HepG2 (cell line): ENCODE measurements around the gene KRTAP10-2. TPM values are rescaled to one million over a fixed set of nuclear protein-coding genes. Genes with fewer than 3 reads are reported as not detected.

Source experiments
- AKAP8 ChIP-seq: sonication (generic); formaldehyde crosslinking; IDR thresholded peaks from 2 replicates; pipeline ENCODE4 v1.5.1; 2020; ENCODE audit warnings: mild to moderate bottlenecking, missing genetic modification reagents
- ATF7-NPFF ChIP-seq: sonication (generic); formaldehyde crosslinking; IDR thresholded peaks from 2 replicates; pipeline ENCODE4 v1.8.1; 2023; ENCODE audit warnings: mild to moderate bottlenecking, low read depth, missing genetic modification reagents, moderate library complexity
- BRCA1 ChIP-seq: sonication (generic); formaldehyde crosslinking; IDR thresholded peaks from 2 replicates; pipeline ENCODE4 v1.4.0; 2020; ENCODE audit warnings: missing genetic modification reagents
- GPN1 ChIP-seq: sonication (generic); formaldehyde crosslinking; IDR thresholded peaks from 2 replicates; pipeline ENCODE4 v1.5.1; 2020; ENCODE audit warnings: missing genetic modification reagents, borderline replicate concordance
- HNF1B ChIP-seq: sonication (generic); formaldehyde crosslinking; IDR thresholded peaks from 2 replicates; pipeline ENCODE4 v1.5.1; 2020; ENCODE audit warnings: mild to moderate bottlenecking, moderate library complexity, missing genetic modification reagents
- PAF1 ChIP-seq: IDR thresholded peaks from 2 replicates; pipeline ENCODE4 v1.6.1; 2016; ENCODE audit warnings: missing genetic modification reagents, missing compliant biosample characterization
- PAWR ChIP-seq: sonication (generic); formaldehyde crosslinking; IDR thresholded peaks from 2 replicates; pipeline ENCODE4 v1.4.0; 2020; ENCODE audit warnings: missing genetic modification reagents, mild to moderate bottlenecking, borderline replicate concordance
- SAP130 ChIP-seq: IDR thresholded peaks from 2 replicates; pipeline ENCODE4 v1.6.1; 2016; ENCODE audit warnings: low read depth
- SIN3B ChIP-seq: fragments of 150-350 bp; IDR thresholded peaks from 2 replicates; pipeline ENCODE4 v1.6.1; 2014; ENCODE audit warnings: low read length
- SOX6 ChIP-seq, 2 experiments: fragments of 450-650 bp in 1 of 2; sonication (generic) in 1 of 2; formaldehyde crosslinking in 1 of 2; IDR thresholded peaks; 2 replicates each; pipeline versions ENCODE4 v1.4.0 to v1.6.1; 2017 to 2020; ENCODE audit warnings: antibody characterized with exemption in 1 of 2, mild to moderate bottlenecking in 1 of 2, missing genetic modification reagents in 1 of 2
- ZKSCAN1 ChIP-seq: fragments of 150-350 bp; IDR thresholded peaks from 2 replicates; pipeline ENCODE4 v1.6.1; 2014; ENCODE audit warnings: low read length
- ZNF234 ChIP-seq: sonication (generic); formaldehyde crosslinking; conservative IDR thresholded peaks from 2 replicates; pipeline ENCODE4 v1.5.1; 2020; ENCODE audit warnings: mild to moderate bottlenecking, missing genetic modification reagents
- ZNF3 ChIP-seq: IDR thresholded peaks from 2 replicates; pipeline ENCODE4 v1.7.0; 2017; ENCODE audit warnings: inconsistent platforms
- ZNF331 ChIP-seq: sonication (generic); formaldehyde crosslinking; IDR thresholded peaks from 2 replicates; pipeline ENCODE4 v1.4.0; 2020; ENCODE audit warnings: missing genetic modification reagents
- ZNF414 ChIP-seq: sonication (generic); formaldehyde crosslinking; IDR thresholded peaks from 2 replicates; pipeline ENCODE4 v1.5.0; 2020; ENCODE audit warnings: missing genetic modification reagents
- polyA plus RNA-seq, 8 experiments: library from polyadenylated mRNA; depleted of rRNA in 3 of 8; stranded (reverse) in 7 of 8; unstranded in 1 of 8; fragments of >200 nt; fragmentation: Illumina TruSeq in 4 of 8; extraction: Trizol in 4 of 8; gene quantifications; 2 replicates each; pipeline versions ENCODE4 v1.2.1 to v1.2.3, GENCODE V29; 2011 to 2016; ENCODE audit warnings: low read depth in 4 of 8, missing spikeins in 1 of 8, mixed read lengths in 1 of 8; ENCODE audit not compliant: insufficient read depth in 1 of 8
- total RNA-seq, 5 experiments: library from RNA; depleted of rRNA; stranded (reverse); fragments of >200 nt; fragmentation: Illumina TruSeq; extraction: Trizol; gene quantifications; 2 replicates each; pipeline ENCODE4 v1.2.3, GENCODE V29; 2016; ENCODE audit warnings: low read depth in 1 of 5
- TF ChIP-seq, protein P1 (sequence below), 2 experiments: sonication (generic) in 1 of 2; formaldehyde crosslinking in 1 of 2; IDR thresholded peaks; 2 replicates each; pipeline versions ENCODE4 v1.4.0 to v1.6.1; 2018 to 2020; ENCODE audit warnings: missing genetic modification reagents in 2 of 2, borderline replicate concordance in 1 of 2, low read depth in 1 of 2, mild to moderate bottlenecking in 1 of 2, missing biosample characterization in 1 of 2
- TF ChIP-seq, protein P2 (sequence below): sonication (generic); formaldehyde crosslinking; conservative IDR thresholded peaks from 2 replicates; pipeline ENCODE4 v1.4.0; 2020; ENCODE audit warnings: missing genetic modification reagents
- TF ChIP-seq, protein P3 (sequence below): sonication (generic); formaldehyde crosslinking; IDR thresholded peaks from 2 replicates; pipeline ENCODE4 v1.5.1; 2020; ENCODE audit warnings: mild to moderate bottlenecking, missing genetic modification reagents, moderate library complexity

Gene KRTAP10-2
- total and polyA plus RNA-seq, 2 of the 13 experiments (the other 11 are each of a cell fraction or from before 2014, with no cell fraction given), result not detected

GRCh38 chr21:44517175-44517899 lies 34.0 kb downstream of the KRTAP10-2 start (continued):
- TF ChIP-seq, protein P1, sequence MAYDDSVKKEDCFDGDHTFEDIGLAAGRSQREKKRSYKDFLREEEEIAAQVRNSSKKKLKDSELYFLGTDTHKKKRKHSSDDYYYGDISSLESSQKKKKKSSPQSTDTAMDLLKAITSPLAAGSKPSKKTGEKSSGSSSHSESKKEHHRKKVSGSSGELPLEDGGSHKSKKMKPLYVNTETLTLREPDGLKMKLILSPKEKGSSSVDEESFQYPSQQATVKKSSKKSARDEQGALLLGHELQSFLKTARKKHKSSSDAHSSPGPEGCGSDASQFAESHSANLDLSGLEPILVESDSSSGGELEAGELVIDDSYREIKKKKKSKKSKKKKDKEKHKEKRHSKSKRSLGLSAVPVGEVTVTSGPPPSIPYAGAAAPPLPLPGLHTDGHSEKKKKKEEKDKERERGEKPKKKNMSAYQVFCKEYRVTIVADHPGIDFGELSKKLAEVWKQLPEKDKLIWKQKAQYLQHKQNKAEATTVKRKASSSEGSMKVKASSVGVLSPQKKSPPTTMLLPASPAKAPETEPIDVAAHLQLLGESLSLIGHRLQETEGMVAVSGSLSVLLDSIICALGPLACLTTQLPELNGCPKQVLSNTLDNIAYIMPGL (CRISPR knock-in tag; IDR thresholded peaks at IDR 0.05; ENCODE audit: borderline replicate concordance in 1 of 2, low read depth in 1 of 2), result peak in 1 of 2 experiments; percentile 31; a peak in 1 of 4 replicates
- TF ChIP-seq SIN3B, result no peak
- TF ChIP-seq, protein P2, sequence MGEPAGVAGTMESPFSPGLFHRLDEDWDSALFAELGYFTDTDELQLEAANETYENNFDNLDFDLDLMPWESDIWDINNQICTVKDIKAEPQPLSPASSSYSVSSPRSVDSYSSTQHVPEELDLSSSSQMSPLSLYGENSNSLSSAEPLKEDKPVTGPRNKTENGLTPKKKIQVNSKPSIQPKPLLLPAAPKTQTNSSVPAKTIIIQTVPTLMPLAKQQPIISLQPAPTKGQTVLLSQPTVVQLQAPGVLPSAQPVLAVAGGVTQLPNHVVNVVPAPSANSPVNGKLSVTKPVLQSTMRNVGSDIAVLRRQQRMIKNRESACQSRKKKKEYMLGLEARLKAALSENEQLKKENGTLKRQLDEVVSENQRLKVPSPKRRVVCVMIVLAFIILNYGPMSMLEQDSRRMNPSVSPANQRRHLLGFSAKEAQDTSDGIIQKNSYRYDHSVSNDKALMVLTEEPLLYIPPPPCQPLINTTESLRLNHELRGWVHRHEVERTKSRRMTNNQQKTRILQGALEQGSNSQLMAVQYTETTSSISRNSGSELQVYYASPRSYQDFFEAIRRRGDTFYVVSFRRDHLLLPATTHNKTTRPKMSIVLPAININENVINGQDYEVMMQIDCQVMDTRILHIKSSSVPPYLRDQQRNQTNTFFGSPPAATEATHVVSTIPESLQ (CRISPR knock-in tag), result no peak
- no peak for TF ChIP-seq ZNF3 (CRISPR knock-in tag)
- TF ChIP-seq, protein P3, sequence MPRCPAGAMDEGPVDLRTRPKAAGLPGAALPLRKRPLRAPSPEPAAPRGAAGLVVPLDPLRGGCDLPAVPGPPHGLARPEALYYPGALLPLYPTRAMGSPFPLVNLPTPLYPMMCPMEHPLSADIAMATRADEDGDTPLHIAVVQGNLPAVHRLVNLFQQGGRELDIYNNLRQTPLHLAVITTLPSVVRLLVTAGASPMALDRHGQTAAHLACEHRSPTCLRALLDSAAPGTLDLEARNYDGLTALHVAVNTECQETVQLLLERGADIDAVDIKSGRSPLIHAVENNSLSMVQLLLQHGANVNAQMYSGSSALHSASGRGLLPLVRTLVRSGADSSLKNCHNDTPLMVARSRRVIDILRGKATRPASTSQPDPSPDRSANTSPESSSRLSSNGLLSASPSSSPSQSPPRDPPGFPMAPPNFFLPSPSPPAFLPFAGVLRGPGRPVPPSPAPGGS (CRISPR knock-in tag), result 0 out of 2 replicates have a peak, but pooled peaks have one; percentile 29
- no peak for TF ChIP-seq ATF7-NPFF (CRISPR knock-in tag)
- no peak for TF ChIP-seq HNF1B
- no peak for TF ChIP-seq GPN1 (CRISPR knock-in tag)
- no peak for TF ChIP-seq ZNF331
- no peak for TF ChIP-seq BRCA1 (CRISPR knock-in tag)
- no peak for TF ChIP-seq PAWR (CRISPR knock-in tag)
- TF ChIP-seq ZNF234 (CRISPR knock-in tag), result no peak
- TF ChIP-seq ZNF414 (CRISPR knock-in tag), result no peak
- TF ChIP-seq SAP130 (CRISPR knock-in tag), result peak; percentile 64
- no peak for TF ChIP-seq ZKSCAN1
- 0 out of 2 replicates have a peak, but pooled peaks have one; percentile 62 for TF ChIP-seq PAF1
- TF ChIP-seq AKAP8, result peak; percentile 96
- no peak for TF ChIP-seq SOX6 (IDR thresholded peaks at IDR 0.05)
- TF ChIP-seq SOX6 (CRISPR knock-in tag; IDR thresholded peaks at IDR 0.05), result 0 out of 2 replicates have a peak, but pooled peaks have one; percentile 12
